Measurements from ENCODE around the gene CTTN. TPM values are rescaled to one million over a fixed set of nuclear protein-coding genes. Genes with fewer than 3 reads are reported as not detected.

The CTTN gene
- total RNA-seq, 3 donors from 2014 or later, result 223 to 314 (median 280) TPM

GRCh38 chr11:70471254-70471653 lies 72.9 kb downstream of the CTTN start:
- no peaks in the 10 kb centered on the region for H3K36me3 ChIP-seq (ENCODE audit: low read depth)
- no peaks in the 10 kb centered on the region for H3K4me1 ChIP-seq (ENCODE audit: low read depth)
- no peak overlapping the region for H3K4me3 ChIP-seq
- DNase-seq (peak in 1 of 3 donors; percentile 5), ATAC-seq (no peak)
- intact Hi-C loops (cut with DNase I, micrococcal nuclease), result no loop called here
- no peaks in the 10 kb centered on the region for H3K9me3 ChIP-seq
- TF ChIP-seq, protein P1, sequence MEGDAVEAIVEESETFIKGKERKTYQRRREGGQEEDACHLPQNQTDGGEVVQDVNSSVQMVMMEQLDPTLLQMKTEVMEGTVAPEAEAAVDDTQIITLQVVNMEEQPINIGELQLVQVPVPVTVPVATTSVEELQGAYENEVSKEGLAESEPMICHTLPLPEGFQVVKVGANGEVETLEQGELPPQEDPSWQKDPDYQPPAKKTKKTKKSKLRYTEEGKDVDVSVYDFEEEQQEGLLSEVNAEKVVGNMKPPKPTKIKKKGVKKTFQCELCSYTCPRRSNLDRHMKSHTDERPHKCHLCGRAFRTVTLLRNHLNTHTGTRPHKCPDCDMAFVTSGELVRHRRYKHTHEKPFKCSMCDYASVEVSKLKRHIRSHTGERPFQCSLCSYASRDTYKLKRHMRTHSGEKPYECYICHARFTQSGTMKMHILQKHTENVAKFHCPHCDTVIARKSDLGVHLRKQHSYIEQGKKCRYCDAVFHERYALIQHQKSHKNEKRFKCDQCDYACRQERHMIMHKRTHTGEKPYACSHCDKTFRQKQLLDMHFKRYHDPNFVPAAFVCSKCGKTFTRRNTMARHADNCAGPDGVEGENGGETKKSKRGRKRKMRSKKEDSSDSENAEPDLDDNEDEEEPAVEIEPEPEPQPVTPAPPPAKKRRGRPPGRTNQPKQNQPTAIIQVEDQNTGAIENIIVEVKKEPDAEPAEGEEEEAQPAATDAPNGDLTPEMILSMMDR (IDR thresholded peaks at IDR 0.05), result no peak

- no peak overlapping the region for H3K4me3 ChIP-seq
- H3K36me3 ChIP-seq (ENCODE audit: low read depth), result no peaks in the 10 kb centered on the region
- DNase-seq (no peak), ATAC-seq (no peak)
- no peaks in the 10 kb centered on the region for H3K9me3 ChIP-seq
- no peaks in the 10 kb centered on the region for H3K4me1 ChIP-seq (ENCODE audit: low read depth)
- intact Hi-C loops (cut with DNase I, micrococcal nuclease), result no loop called here
- TF ChIP-seq, protein P1 (IDR thresholded peaks at IDR 0.05), result no peak
These were observed 73.9 kb downstream of the CTTN start for GRCh38 chr11:70472240-70472639.

- H3K4me1 ChIP-seq (ENCODE audit: low read depth), result no peaks in the 10 kb centered on the region
- H3K4me3 ChIP-seq, result no peak overlapping the region
- intact Hi-C loops (cut with DNase I, micrococcal nuclease), result no loop called here
- H3K9me3 ChIP-seq, result no peaks in the 10 kb centered on the region
- DNase-seq, result no peak
- H3K36me3 ChIP-seq (ENCODE audit: low read depth), result no peaks in the 10 kb centered on the region
- ATAC-seq, result no peak
- TF ChIP-seq, protein P1 (IDR thresholded peaks at IDR 0.05), result no peak
These were observed 75.0 kb downstream of the CTTN start for GRCh38 chr11:70473186-70473872.

- ATAC-seq (no peak), DNase-seq (no peak)
- no peaks in the 10 kb centered on the region for H3K36me3 ChIP-seq (ENCODE audit: low read depth)
- no peak overlapping the region for H3K4me3 ChIP-seq
- TF ChIP-seq, protein P1 (IDR thresholded peaks at IDR 0.05), result no peak
- intact Hi-C loops (cut with DNase I, micrococcal nuclease), result no loop called here
- H3K4me1 ChIP-seq (ENCODE audit: low read depth), result no peaks in the 10 kb centered on the region
- H3K9me3 ChIP-seq, result no peaks in the 10 kb centered on the region
These were observed 75.8 kb downstream of the CTTN start for GRCh38 chr11:70473873-70474690.

DNA sequence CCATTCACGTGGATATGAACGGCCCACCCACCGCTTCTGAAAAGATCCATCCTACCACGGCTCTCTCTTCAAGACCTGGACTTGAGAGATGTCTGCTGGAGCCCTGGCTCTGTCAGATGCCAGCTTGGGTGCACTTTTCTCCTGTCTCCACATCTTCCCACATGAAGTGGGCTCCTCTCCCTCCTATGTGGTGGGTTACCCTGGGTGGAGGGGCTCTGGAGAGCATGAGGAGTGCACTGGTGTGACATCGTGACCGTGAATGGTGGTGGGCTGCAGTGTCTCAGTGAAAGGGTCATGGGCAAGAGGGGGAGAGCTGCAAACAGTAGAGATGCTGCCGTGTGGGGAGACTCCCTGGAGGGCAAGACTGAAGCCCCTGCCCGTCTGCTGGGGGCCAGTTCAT lies 76.4 kb downstream of the CTTN start:
- Histone ChIP-seq H3K9me3 (no peaks in the 10 kb centered on the region), H3K4me1 (ENCODE audit: low read depth) (no peaks in the 10 kb centered on the region), H3K4me3 (no peak overlapping the region), H3K36me3 (ENCODE audit: low read depth) (no peaks in the 10 kb centered on the region)
- ATAC-seq (no peak), DNase-seq (no peak)
- intact Hi-C loops (cut with DNase I, micrococcal nuclease), result no loop called here
- TF ChIP-seq, protein P1 (IDR thresholded peaks at IDR 0.05), result no peak

Data from mucosa of descending colon (tissue), 3 donors.